GM21723 (cell line): ENCODE results near the gene RUNX3.

Source experiments
- ATAC-seq: cut with Tn5 transposase; IDR thresholded peaks from one replicate; pipeline ENCODE4 v1.9.1; 2021; ENCODE audit warnings: mild to moderate bottlenecking, moderate library complexity; ENCODE audit not compliant: unreplicated experiment

Gene RUNX3

GRCh38 chr1:24866211-24867083, 63.6 kb downstream of the RUNX3 start:
- no peak for ATAC-seq

GRCh38 chr1:24865587-24865986, 64.5 kb downstream of the RUNX3 start:
- ATAC-seq = no peak

- no peak for ATAC-seq
These were observed 64.9 kb downstream of the RUNX3 start for GRCh38 chr1:24865168-24865567.

- no peak for ATAC-seq
These were observed 65.7 kb downstream of the RUNX3 start for GRCh38 chr1:24864370-24864777.

- ATAC-seq = no peak
These were observed 67.1 kb downstream of the RUNX3 start for GRCh38 chr1:24862775-24863483.

GRCh38 chr1:24861821-24862727, 68.0 kb downstream of the RUNX3 start:
- ATAC-seq = no peak

GRCh38 chr1:24860841-24861240, 69.2 kb downstream of the RUNX3 start:
- ATAC-seq = no peak

- ATAC-seq = no peak
These were observed 70.7 kb downstream of the RUNX3 start for GRCh38 chr1:24859063-24860010.

GRCh38 chr1:24858277-24858676, 71.8 kb downstream of the RUNX3 start:
- no peak for ATAC-seq

- ATAC-seq = no peak
These were observed 72.5 kb downstream of the RUNX3 start for GRCh38 chr1:24857507-24858133.

- no peak for ATAC-seq
These were observed 73.1 kb downstream of the RUNX3 start for GRCh38 chr1:24856787-24857506.

GRCh38 chr1:24855474-24855873, 74.6 kb downstream of the RUNX3 start:
- ATAC-seq = no peak

GRCh38 chr1:24853649-24854048, 76.4 kb downstream of the RUNX3 start:
- no peak for ATAC-seq

- no peak for ATAC-seq
These were observed 79.7 kb downstream of the RUNX3 start for GRCh38 chr1:24850328-24850920.

GRCh38 chr1:24849672-24850295, 80.3 kb downstream of the RUNX3 start:
- no peak for ATAC-seq
